SK-N-SH (cell line): ENCODE results near the gene SLC41A2. TPM values are rescaled to one million over a fixed set of nuclear protein-coding genes. Genes with fewer than 3 reads are reported as not detected.

ENCODE experiments used
- CTCF ChIA-PET: fragments of 300-600, 350-600 bp; formaldehyde crosslinking; extraction: SDS; loops from one replicate; lab custom pipeline; 2021; lab: Yijun Ruan, JAX
- POLR2A ChIA-PET: fragments of 350-600 bp; sonication (Branson Sonifier 250); formaldehyde crosslinking; extraction: SDS; loops from one replicate; lab custom pipeline; 2020; ENCODE audit warnings: antibody characterized with exemption, inconsistent platforms; lab: Yijun Ruan, JAX
- DNase-seq: peaks from one replicate; pipeline ENCODE4 v3.0.0; 2012
- H2AFZ ChIP-seq: fragments of 200-600 bp; sonication (generic); 2 replicates; pipeline ENCODE4 v1.8.1; 2016; ENCODE audit warnings: antibody characterized with exemption, mild to moderate bottlenecking, low read depth
- H3F3A ChIP-seq: fragments of 200-600 bp; sonication (generic); replicated peaks from 2 replicates; pipeline ENCODE3; 2016; ENCODE audit warnings: antibody characterized with exemption, mild to moderate bottlenecking; ENCODE audit not compliant: insufficient read depth
- H3K27ac ChIP-seq, 2 experiments: fragments of 200-500 bp in 1 of 2; fragments of 200-600 bp in 1 of 2; sonication (Bioruptor generic) in 1 of 2; sonication (generic), shearing (Covaris generic) in 1 of 2; 2 replicates each; pipeline versions ENCODE4 v1.5.1 to v1.6.1; 2014 to 2016; ENCODE audit warnings: low read depth in 2 of 2, inconsistent platforms in 1 of 2, low read length in 1 of 2, mild to moderate bottlenecking in 1 of 2, mixed read lengths in 1 of 2
- H3K27me3 ChIP-seq: fragments of 200-600 bp; sonication (generic), shearing (Covaris generic); 2 replicates; pipeline ENCODE4 v1.6.1; 2016; ENCODE audit warnings: mixed run types; ENCODE audit not compliant: insufficient read depth
- H3K36me3 ChIP-seq, 2 experiments: fragments of 200-500 bp in 1 of 2; fragments of 200-600 bp in 1 of 2; sonication (Bioruptor generic) in 1 of 2; sonication (generic) in 1 of 2; replicated peaks in 1 of 2; 2 replicates each; pipeline versions ENCODE3 to v1.5.1; 2014 to 2016; ENCODE audit warnings: low read length in 1 of 2, mild to moderate bottlenecking in 1 of 2; ENCODE audit not compliant: insufficient read depth in 2 of 2, control insufficient read depth in 1 of 2
- H3K4me1 ChIP-seq, 2 experiments: fragments of 200-500 bp in 1 of 2; fragments of 200-600 bp in 1 of 2; sonication (Bioruptor generic) in 1 of 2; sonication (generic), shearing (Covaris generic) in 1 of 2; 2 replicates each; pipeline versions ENCODE4 v1.5.1 to v1.6.1; 2014 to 2016; ENCODE audit warnings: low read depth in 1 of 2, low read length in 1 of 2, mixed run types in 1 of 2; ENCODE audit not compliant: insufficient read depth in 2 of 2, control insufficient read depth in 1 of 2
- H3K4me2 ChIP-seq: fragments of 200-600 bp; sonication (generic), shearing (Covaris generic); 2 replicates; pipeline ENCODE4 v1.6.1; 2017; ENCODE audit warnings: mixed run types
- H3K4me3 ChIP-seq, 2 experiments: fragments of 200-500 bp in 1 of 2; fragments of 200-600 bp in 1 of 2; sonication (Bioruptor generic) in 1 of 2; sonication (generic), shearing (Covaris generic) in 1 of 2; 2 replicates each; pipeline versions ENCODE4 v1.5.1 to v1.8.1; 2014 to 2016; ENCODE audit warnings: low read depth in 2 of 2, inconsistent platforms in 1 of 2, low read length in 1 of 2, mild to moderate bottlenecking in 1 of 2, mixed read lengths in 1 of 2, moderate library complexity in 1 of 2
- H3K79me2 ChIP-seq: fragments of 200-600 bp; sonication (generic); 2 replicates; pipeline ENCODE4 v1.8.1; 2017; ENCODE audit warnings: mild to moderate bottlenecking; ENCODE audit not compliant: insufficient read depth
- H3K9ac ChIP-seq: fragments of 200-600 bp; sonication (generic); 2 replicates; pipeline ENCODE4 v1.6.1; 2017; ENCODE audit warnings: mixed run types
- H3K9me2 ChIP-seq: fragments of 200-600 bp; sonication (generic); 2 replicates; pipeline ENCODE4 v1.6.1; 2017; ENCODE audit warnings: mixed run types
- H3K9me3 ChIP-seq: fragments of 200-600 bp; sonication (generic); 2 replicates; pipeline ENCODE4 v1.6.1; 2017; ENCODE audit warnings: mixed run types, mild to moderate bottlenecking, moderate library complexity
- H4K20me1 ChIP-seq: fragments of 200-600 bp; sonication (generic); 2 replicates; pipeline ENCODE4 v1.6.1; 2017; ENCODE audit warnings: mild to moderate bottlenecking, mixed run types; ENCODE audit not compliant: insufficient read depth
- CHD2 ChIP-seq: fragments of 150-350 bp; IDR thresholded peaks from 2 replicates; pipeline ENCODE4 v1.6.1; 2018; ENCODE audit warnings: low read length; ENCODE audit not compliant: partially characterized antibody
- ELF1 ChIP-seq: IDR thresholded peaks from 2 replicates; pipeline ENCODE4 v1.4.0; 2012
- FOSL2 ChIP-seq: IDR thresholded peaks from 2 replicates; pipeline ENCODE4 v1.4.0; 2012; ENCODE audit warnings: low read depth, mild to moderate bottlenecking, moderate library complexity, borderline replicate concordance
- GABPA ChIP-seq: IDR thresholded peaks from 2 replicates; pipeline ENCODE4 v1.4.0; 2012; ENCODE audit warnings: low read depth, mild to moderate bottlenecking
- GATA2 ChIP-seq: sonication (generic); formaldehyde crosslinking; IDR thresholded peaks from 2 replicates; pipeline ENCODE4 v1.5.0; 2020; ENCODE audit warnings: mild to moderate bottlenecking, missing genetic modification reagents
- MEF2A ChIP-seq: IDR thresholded peaks from 2 replicates; pipeline ENCODE4 v1.4.0; 2012; ENCODE audit warnings: low read depth, borderline replicate concordance
- PBX3 ChIP-seq: IDR thresholded peaks from 2 replicates; pipeline ENCODE4; 2012
- RAD21 ChIP-seq: IDR thresholded peaks from 2 replicates; pipeline ENCODE4 v1.6.1; 2012; ENCODE audit warnings: mild to moderate bottlenecking, low read length
- RFX5 ChIP-seq: IDR thresholded peaks from 2 replicates; pipeline ENCODE4 v1.6.1; 2012; ENCODE audit warnings: mild to moderate bottlenecking, improper control_type of control experiment, low read length
- TCF12 ChIP-seq: IDR thresholded peaks from 2 replicates; pipeline ENCODE4 v1.4.0; 2012
- TEAD4 ChIP-seq: IDR thresholded peaks from 2 replicates; pipeline ENCODE4 v1.4.0; 2012; ENCODE audit warnings: mild to moderate bottlenecking, borderline replicate concordance; ENCODE audit not compliant: insufficient read depth
- WGBS: methylation state at CpG from one replicate; pipeline ENCODE4 v1.1.6; 2017; ENCODE audit warnings: low lambda C conversion rate; 5-methylcytosine and 5-hydroxymethylcytosine counted together
- polyA plus RNA-seq, 3 experiments: library from polyadenylated mRNA; depleted of rRNA; stranded (reverse); fragments of >200 nt; gene quantifications; 2 replicates each; pipeline ENCODE4 v1.2.3, GENCODE V29; 2012

The SLC41A2 gene
- polyA plus RNA-seq, 1 of the 3 experiments (the other 2 are of a cell fraction), result 1.7 TPM

- H3K27me3 ChIP-seq, result no peaks in the 10 kb centered on the region
- H3K4me1 ChIP-seq, result peaks cover 0 to 14% of the 10 kb centered on the region in 2 experiments; a peak in 1 of 4 replicates
- WGBS, result 49% methylated on average over 4 of the region's 4 CpGs
- no peaks in the 10 kb centered on the region for H4K20me1 ChIP-seq
- DNase-seq, result no peak
- H3F3A ChIP-seq, result no peaks in the 10 kb centered on the region
- H3K4me3 ChIP-seq, result no peak overlapping the region
- H3K36me3 ChIP-seq, result no peaks in the 10 kb centered on the region
- ChIA-PET CTCF (interaction anchor here (1.2 kb wide), 1 partner anchor 64 kb away, joined by 4 read pairs; no protein-coding TSS in a partner anchor), POLR2A (no interaction called here)
- peak overlapping the region; percentile 25; the same call in 1 of the 2 replicates for H3K4me2 ChIP-seq
- no peak for TF ChIP-seq TCF12
- TF ChIP-seq RAD21, result no peak
- TF ChIP-seq TEAD4, result no peak
- TF ChIP-seq PBX3, result no peak
- no peak for TF ChIP-seq ELF1
- TF ChIP-seq RFX5, result no peak
- TF ChIP-seq GATA2 (CRISPR knock-in tag), result no peak
- no peak for TF ChIP-seq MEF2A
- peak overlapping the region in 1 of 2 experiments; percentile 53; a peak in 2 of 4 replicates for H3K27ac ChIP-seq
- H3K9me3 ChIP-seq, result no peaks in the 10 kb centered on the region
- no peaks in the 10 kb centered on the region for H3K79me2 ChIP-seq
- 0 out of 2 replicates have a peak overlapping the region, but pooled peaks have one; percentile 30 for H2AFZ ChIP-seq
- peak overlapping the region; percentile 6; the same call in 1 of the 2 replicates for H3K9ac ChIP-seq
- no peaks in the 10 kb centered on the region for H3K9me2 ChIP-seq
These were observed 27.4 kb downstream of the SLC41A2 start for GRCh38 chr12:104930388-104931326.

- Histone ChIP-seq H3K9ac (peak overlapping the region; percentile 6; the same call in 1 of the 2 replicates), H3K4me1 (peaks cover 0 to 14% of the 10 kb centered on the region in 2 experiments; a peak in 1 of 4 replicates), H4K20me1 (no peaks in the 10 kb centered on the region), H3K9me2 (no peaks in the 10 kb centered on the region), H3K36me3 (no peaks in the 10 kb centered on the region), H3F3A (no peaks in the 10 kb centered on the region), H3K4me3 (no peak overlapping the region), H2AFZ (no peak overlapping the region), H3K27ac (peak overlapping the region in 1 of 2 experiments; percentile 53; a peak in 2 of 4 replicates), H3K27me3 (no peaks in the 10 kb centered on the region), H3K4me2 (peak overlapping the region; percentile 25; the same call in 1 of the 2 replicates), H3K9me3 (no peaks in the 10 kb centered on the region), H3K79me2 (no peaks in the 10 kb centered on the region)
- TF ChIP-seq GABPA (no peak), FOSL2 (0 out of 2 replicates have a peak, but pooled peaks have one; percentile 8), CHD2 (no peak)
- CTCF ChIA-PET, result interaction anchor here (1.2 kb wide), 1 partner anchor 63 kb away, joined by 4 read pairs; no protein-coding TSS in a partner anchor
- DNase-seq, result no peak
- POLR2A ChIA-PET, result no interaction called here
- 78% methylated on average over 2 of the region's 2 CpGs for WGBS
These were observed 28.1 kb downstream of the SLC41A2 start for GRCh38 chr12:104929977-104930376.
